HL-60 (cell line): ENCODE data around the gene ZNF284.
A peak's percentile ranks its signal among the peaks of the same experiment; 100 is the strongest.

Source experiments
- DNase-seq, 2 experiments: peaks; one replicate each; pipeline ENCODE4 v3.0.0-alpha.2; 2010 to 2020; ENCODE audit warnings: low read depth in 1 of 2, low spot score in 1 of 2
- H3K27ac ChIP-seq: fragments of 250-450 bp; sonication (Bioruptor Pico); replicated peaks from 2 replicates; pipeline ENCODE4 v1.5.1; 2020; ENCODE audit warnings: mild to moderate bottlenecking, moderate library complexity
- H3K27me3 ChIP-seq: fragments of 250-450 bp; sonication (Bioruptor Pico); 2 replicates; pipeline ENCODE4 v1.5.1; 2021; ENCODE audit warnings: mild to moderate bottlenecking, moderate library complexity; ENCODE audit not compliant: insufficient read depth, poor library complexity, severe bottlenecking
- H3K4me3 ChIP-seq: replicated peaks from 2 replicates; pipeline ENCODE4 v1.5.1; 2011; ENCODE audit warnings: mild to moderate bottlenecking, control low read depth, low read length; ENCODE audit not compliant: insufficient read depth
- GABPA ChIP-seq: IDR thresholded peaks from 2 replicates; pipeline ENCODE4 v1.6.1; 2012; ENCODE audit warnings: low read depth
- POLR2AphosphoS5 ChIP-seq: IDR thresholded peaks from 2 replicates; pipeline ENCODE4 v1.6.1; 2012; ENCODE audit warnings: low read depth
- SPI1 ChIP-seq: IDR thresholded peaks from 2 replicates; pipeline ENCODE4 v1.6.1; 2012; ENCODE audit warnings: low read depth, mild to moderate bottlenecking, borderline replicate concordance
- long read RNA-seq: library from polyadenylated mRNA; unstranded; transcript quantifications from one replicate; pipeline ENCODE4 v2.0.0, GENCODE V29; 2020
- TF ChIP-seq, protein P1 (sequence below): IDR thresholded peaks from 2 replicates; pipeline ENCODE4 v1.6.1; 2012; ENCODE audit warnings: low read depth; ENCODE audit not compliant: insufficient replicate concordance
- TF ChIP-seq, protein P2 (sequence below): IDR thresholded peaks from one replicate; pipeline ENCODE4 v1.5.1; 2011; ENCODE audit warnings: low read length, control low read depth, inconsistent platforms; ENCODE audit not compliant: insufficient read depth

Gene ZNF284
- long read RNA-seq = 0 reads

DNA sequence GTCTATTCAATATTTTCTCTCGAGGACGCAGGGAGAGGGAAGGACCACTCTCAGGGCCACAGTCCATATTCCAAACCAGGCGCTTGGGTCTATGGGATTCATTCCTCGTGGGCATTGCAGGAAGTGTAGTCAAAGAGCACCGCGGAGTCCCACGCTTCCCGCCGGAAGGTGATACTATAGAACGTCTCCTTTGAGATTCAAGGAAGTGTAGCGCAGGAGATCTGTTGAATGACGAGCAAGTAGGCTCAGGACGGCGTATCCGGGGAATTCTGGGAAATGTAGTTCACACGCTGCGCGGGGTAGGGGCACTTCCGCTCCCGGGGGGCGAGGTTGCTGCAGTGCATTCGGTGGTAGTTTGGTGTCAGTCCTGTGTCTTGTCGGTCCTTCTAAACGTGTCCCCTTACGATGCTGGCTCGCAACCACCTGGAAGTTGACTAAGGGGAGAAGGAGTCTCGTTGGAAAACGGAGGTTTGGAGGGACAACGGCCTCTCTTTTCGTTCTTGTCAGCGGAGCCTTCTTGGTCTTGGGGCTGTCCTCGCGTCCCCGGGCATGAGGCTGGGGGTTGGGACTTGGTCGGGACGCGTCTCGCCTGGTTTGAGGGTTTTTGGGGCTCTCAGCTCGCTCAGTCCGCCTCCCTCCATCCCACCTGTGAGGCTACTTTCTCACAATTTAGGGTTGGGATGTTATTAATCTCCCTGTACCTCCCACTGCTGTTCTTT, at the start of gene ZNF284:
ZNF284 (plus strand) TSS at position 336 of the 719 bp plus-strand sequence. CDS start 4,231 bp downstream, outside the sequence.
- DNase-seq = peak; percentile 86 to 93
- TF ChIP-seq GABPA (peak; percentile 84), POLR2AphosphoS5 (peak; percentile 74; the same call in 1 of the 2 replicates), SPI1 (peak; percentile 89)
- TF ChIP-seq, protein P1, sequence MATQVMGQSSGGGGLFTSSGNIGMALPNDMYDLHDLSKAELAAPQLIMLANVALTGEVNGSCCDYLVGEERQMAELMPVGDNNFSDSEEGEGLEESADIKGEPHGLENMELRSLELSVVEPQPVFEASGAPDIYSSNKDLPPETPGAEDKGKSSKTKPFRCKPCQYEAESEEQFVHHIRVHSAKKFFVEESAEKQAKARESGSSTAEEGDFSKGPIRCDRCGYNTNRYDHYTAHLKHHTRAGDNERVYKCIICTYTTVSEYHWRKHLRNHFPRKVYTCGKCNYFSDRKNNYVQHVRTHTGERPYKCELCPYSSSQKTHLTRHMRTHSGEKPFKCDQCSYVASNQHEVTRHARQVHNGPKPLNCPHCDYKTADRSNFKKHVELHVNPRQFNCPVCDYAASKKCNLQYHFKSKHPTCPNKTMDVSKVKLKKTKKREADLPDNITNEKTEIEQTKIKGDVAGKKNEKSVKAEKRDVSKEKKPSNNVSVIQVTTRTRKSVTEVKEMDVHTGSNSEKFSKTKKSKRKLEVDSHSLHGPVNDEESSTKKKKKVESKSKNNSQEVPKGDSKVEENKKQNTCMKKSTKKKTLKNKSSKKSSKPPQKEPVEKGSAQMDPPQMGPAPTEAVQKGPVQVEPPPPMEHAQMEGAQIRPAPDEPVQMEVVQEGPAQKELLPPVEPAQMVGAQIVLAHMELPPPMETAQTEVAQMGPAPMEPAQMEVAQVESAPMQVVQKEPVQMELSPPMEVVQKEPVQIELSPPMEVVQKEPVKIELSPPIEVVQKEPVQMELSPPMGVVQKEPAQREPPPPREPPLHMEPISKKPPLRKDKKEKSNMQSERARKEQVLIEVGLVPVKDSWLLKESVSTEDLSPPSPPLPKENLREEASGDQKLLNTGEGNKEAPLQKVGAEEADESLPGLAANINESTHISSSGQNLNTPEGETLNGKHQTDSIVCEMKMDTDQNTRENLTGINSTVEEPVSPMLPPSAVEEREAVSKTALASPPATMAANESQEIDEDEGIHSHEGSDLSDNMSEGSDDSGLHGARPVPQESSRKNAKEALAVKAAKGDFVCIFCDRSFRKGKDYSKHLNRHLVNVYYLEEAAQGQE = peak; percentile 35
- TF ChIP-seq, protein P2, sequence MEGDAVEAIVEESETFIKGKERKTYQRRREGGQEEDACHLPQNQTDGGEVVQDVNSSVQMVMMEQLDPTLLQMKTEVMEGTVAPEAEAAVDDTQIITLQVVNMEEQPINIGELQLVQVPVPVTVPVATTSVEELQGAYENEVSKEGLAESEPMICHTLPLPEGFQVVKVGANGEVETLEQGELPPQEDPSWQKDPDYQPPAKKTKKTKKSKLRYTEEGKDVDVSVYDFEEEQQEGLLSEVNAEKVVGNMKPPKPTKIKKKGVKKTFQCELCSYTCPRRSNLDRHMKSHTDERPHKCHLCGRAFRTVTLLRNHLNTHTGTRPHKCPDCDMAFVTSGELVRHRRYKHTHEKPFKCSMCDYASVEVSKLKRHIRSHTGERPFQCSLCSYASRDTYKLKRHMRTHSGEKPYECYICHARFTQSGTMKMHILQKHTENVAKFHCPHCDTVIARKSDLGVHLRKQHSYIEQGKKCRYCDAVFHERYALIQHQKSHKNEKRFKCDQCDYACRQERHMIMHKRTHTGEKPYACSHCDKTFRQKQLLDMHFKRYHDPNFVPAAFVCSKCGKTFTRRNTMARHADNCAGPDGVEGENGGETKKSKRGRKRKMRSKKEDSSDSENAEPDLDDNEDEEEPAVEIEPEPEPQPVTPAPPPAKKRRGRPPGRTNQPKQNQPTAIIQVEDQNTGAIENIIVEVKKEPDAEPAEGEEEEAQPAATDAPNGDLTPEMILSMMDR = no peak
- Histone ChIP-seq H3K4me3 (peak within 1 kb of the TSS; percentile 63), H3K27ac (peak within 1 kb of the TSS; percentile 42), H3K27me3 (no peaks in the 10 kb centered on the region)

DNA sequence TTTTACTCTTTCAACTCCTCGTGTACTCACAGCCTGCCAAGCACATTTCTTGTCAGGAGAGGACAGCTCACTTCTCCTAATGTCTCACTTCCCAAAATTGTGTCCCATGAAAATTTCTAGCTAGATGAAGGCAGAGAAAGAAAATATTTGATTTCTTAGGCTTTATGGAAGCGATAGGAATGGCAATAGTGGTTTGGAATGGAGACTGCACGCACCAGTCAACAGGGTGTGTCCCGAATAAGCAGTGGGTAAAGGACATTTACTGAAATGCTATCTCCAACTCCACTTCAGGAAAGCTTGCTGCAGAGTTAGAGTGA, 47.1 kb upstream of the ZNF284 start:
- TF ChIP-seq, protein P1 = no peak
- TF ChIP-seq POLR2AphosphoS5 = no peak
- TF ChIP-seq, protein P2 = no peak
- TF ChIP-seq SPI1 = no peak
- TF ChIP-seq GABPA = no peak
- Histone ChIP-seq H3K27me3 (no peaks in the 10 kb centered on the region), H3K4me3 (peak overlapping the region; percentile 84), H3K27ac (peak overlapping the region; percentile 78)
- no peak for DNase-seq

DNA sequence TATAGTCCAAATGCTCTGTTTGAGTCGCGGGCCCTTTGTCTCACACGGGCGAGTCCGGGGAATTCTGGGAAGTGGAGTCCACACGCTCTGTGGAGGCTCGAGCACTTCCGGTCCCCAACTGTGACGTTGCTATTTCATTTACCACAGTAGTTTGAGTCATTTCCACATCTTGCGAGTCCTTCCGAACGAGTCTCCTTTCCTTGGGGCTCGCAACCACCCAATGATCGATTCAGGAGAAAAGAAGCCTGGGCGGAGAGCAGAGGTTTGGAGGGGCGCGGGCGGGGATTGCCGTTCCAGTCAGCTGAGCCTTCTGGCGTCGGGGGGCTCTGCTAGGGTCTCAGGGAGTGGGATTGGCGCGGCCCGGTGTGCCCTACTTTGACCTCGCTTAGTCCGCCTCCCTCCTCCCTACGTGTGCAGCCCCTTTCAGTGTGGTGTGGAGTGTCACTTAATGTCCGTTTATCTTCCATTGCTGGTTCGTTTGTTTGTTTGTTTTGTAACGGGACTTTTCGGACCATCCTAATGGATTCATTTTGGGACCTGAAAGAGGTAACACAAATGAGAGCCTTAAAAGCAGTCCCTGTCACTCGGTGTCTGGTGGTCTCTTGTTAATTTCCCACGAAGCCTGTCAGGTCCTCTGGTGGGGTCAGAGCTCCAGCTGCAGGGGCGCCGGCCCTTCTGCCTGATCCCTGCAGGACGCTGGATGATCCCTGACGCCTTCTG, 46.6 kb upstream of the ZNF284 start, which contains the start of gene ZNF222:
ZNF222 (plus strand) TSS at position 163 of the 720 bp plus-strand sequence; CDS start at position 221, 58 bp downstream.
- TF ChIP-seq POLR2AphosphoS5 = peak; percentile 53; the same call in 1 of the 2 replicates
- TF ChIP-seq SPI1 = peak; percentile 65; the same call in 1 of the 2 replicates
- TF ChIP-seq GABPA = peak; percentile 79
- TF ChIP-seq, protein P1 = no peak
- TF ChIP-seq, protein P2 = no peak
- Histone ChIP-seq H3K4me3 (peak within 1 kb of the TSS; percentile 84), H3K27ac (peak within 1 kb of the TSS; percentile 78), H3K27me3 (no peaks in the 10 kb centered on the region)
- peak; percentile 74 to 93 for DNase-seq
